ENCODE results near the gene RBSN.

Gene RBSN

GRCh38 chr3:15056676-15057404 lies 42.1 kb downstream of the RBSN start:
- no peak for DNase-seq

DNA sequence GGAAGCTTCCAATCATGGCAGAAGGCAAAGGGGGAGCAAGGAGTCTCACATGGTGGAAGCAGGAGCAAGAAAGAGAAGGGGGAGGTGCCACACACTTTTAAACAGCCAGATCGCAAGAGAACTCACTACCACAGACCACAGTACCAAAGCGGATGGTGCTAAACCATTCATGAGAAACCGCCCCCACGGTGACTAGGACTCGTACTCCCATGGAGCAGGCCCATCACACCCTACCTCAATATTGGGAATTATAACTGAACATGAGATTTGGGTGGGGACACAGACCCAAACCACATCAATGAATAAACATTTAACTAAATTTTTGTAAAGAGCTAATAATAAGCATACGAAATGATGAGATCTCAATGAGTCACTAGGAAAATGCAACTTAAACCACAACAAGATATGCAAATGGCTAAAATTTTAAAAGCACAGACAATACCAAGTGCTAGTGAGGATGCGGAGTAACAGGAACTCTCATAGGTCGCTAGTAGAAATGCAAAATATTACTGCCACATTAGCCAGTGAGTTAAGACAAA lies 43.9 kb downstream of the RBSN start:
- peak; percentile 52 to 55 for DNase-seq

DNA sequence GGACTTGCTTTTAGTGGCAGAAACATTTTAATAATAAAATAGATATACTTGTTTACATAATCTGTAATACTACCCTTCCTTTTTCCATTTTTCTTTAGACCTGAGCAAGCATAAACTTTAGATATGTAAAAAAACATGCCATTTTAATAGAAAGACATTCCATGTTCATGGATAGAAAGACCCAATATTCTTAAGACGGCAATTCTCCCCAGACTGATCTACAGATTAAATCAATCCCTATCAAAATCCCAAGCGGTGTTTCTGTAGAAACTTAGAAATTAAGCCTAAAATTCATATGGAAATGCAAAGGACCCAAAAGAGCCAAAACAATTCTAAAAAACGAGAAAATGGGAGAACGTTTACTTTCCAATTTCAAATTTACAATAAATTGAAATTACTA lies 45.4 kb downstream of the RBSN start:
- no peak for DNase-seq

DNA sequence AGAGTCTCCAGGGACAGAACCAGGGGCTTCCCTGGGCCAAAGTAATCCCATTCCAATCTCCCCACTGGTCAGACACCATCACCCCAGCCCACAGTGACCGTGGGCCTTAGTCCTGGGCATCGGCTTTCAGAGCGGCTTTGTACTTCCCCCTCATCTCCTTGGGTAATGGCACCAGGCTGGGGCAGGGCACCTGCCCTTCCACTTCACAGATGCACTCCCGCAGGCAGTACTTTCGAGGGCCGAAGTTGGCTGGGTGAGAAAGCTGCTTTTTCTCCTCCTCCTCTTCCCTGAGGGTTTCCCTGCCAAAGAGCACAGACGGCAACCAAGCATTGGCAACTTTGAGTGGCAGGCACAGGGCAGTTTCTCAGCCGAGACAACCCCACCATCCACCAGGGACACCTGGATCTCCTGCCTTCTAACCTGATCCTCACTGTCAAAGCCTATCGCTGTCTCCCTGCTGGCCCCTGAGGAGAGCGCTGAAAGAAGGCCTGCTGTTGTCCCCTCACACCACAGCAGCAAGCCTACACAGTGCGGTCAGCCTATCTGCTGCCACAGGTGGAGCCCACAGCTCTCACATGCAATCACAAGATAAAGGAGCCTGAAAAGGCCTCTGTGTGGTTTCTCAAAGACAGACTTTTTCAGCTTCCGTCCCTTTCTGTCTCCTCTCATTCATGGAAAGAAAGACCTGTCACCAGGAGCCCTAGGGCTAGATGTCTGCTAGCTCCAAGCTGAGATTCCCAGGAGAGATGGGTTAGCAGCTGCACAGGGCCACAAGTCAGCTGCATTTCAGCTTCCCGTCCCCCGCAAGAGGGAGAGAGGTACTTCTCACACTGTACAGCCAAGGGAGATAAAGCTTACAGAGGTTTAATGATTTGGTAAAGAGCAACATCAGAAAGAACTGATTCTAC lies 46.4 kb downstream of the RBSN start:
- DNase-seq = no peak

- DNase-seq = peak; percentile 23 to 39
Measured at GRCh38 chr3:15051531-15051930, 47.4 kb downstream of the RBSN start.

DNA sequence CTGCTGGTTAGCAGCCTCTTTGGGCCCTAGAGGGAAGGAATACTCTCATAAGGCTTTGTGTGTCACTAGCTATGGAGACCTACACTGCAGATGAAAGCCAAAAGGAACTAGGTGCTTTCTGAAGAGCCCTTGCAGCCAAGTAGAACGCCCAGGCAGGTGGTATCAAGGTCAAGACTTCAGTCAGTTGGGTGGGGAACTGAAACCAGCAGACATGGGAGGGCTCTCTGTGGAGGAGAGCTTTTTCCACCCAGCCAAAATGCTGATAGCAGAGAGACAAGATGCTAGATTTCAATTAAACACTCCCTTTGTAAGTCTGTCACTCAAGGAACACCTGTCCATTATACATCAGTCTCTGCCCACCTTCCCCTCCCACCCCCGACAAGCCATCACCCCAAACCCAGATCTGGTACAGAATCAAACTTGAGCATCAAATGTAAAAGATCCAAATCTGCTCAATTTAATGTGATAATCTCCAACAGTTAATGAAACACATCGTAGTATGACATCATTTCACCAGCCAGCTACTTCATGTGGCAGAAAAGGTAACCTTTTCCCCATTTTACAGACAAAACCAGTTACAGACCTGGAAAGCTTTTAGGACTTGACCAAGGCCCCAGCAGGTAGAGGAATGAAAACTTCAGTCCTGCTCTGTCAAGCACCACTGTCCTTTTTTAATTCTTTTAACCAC lies 48.4 kb downstream of the RBSN start:
- DNase-seq = no peak

DNA sequence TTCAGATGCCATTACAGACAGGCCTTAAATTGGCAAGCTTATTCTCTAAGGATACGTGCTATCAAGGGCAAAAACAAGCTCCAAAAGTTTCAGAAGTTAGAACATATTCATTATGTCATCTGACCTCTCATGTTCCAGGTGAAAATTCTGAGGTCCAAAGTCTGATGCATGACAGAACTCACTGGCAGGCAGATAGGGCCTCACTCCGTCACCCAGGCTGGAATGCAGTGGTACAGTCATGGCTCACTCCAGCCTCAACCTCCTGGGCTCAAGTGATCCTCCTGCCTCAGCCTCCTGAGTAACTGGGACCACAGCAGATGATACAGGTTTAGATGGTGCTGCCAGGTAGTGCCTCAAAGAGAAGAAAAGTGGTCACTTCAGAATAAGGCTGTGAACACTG lies 49.4 kb downstream of the RBSN start:
- DNase-seq = no peak

DNA sequence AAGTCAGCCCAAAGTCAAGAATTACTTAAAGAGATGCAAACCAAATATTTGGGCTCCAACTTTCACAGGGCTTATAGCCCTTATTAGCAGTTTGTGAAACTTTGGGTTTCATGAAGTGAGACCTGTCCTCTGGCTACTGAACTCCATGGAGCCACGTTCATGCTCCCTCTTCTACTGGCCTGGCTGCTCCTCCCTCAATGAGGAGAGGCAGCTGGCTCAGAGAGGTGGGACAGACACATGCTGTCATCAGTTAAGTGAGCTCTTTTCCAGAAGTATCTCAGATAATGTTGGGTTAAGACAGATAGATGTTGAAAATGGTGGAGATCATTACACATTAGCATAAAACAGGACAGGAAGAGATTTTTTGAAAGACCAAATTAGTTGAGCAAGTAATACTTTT lies 53.3 kb downstream of the RBSN start:
- no peak for DNase-seq

DNA sequence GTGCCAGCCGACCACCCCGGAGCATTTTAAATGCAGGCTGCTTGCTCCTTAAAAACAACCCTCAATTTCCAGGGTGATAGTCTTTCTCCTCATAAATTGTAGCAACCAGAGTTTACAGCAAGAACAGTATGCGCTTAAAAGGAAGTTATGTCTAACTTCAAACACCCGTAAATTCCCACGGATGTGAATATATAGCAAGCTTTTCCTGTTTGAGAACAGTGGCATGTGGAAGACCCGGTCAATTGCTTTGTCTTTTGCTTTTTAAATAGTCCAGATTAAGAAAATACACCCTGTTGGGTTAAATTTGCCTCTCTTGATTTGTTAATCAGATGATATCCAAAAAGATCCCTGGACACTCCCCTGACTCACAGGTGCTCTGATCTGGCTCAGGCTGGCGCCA lies 54.6 kb downstream of the RBSN start:
- no peak for DNase-seq

DNA sequence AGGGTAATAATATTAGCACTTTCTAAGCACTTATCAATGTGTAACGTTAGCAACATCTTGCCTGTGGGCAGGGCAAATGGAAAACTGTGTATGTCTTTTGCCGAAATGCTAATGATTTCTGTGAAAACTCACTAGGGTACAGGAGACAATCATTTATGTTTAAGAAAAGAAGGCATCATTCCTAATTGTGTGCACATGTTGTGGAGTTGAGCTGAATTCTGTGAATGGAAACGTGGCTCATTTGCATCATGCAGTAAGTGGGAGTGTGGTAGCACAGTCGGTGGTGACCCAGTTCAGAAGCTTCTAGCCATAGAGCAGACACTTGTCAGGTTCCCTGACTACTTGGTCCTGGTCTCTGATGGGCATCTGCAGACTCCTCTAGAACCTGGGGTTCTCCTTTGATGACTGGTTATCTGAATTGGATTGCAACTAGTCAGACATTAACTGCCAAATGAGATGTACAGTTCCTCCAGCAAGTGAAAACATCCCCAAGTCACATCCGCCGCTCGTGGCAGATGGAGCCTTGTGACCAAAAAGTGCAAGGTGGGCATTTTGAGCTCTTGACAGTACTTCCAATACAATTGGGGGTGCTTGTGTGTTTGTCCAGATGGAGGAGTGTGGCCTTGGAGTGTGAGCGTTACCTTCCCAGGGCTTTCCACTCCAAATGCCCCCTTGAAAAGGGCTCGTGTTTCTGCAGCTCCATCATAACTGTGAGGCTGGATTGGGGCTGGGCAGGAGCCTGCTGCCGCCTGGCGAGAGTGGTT lies 55.4 kb downstream of the RBSN start:
- DNase-seq = no peak

DNA sequence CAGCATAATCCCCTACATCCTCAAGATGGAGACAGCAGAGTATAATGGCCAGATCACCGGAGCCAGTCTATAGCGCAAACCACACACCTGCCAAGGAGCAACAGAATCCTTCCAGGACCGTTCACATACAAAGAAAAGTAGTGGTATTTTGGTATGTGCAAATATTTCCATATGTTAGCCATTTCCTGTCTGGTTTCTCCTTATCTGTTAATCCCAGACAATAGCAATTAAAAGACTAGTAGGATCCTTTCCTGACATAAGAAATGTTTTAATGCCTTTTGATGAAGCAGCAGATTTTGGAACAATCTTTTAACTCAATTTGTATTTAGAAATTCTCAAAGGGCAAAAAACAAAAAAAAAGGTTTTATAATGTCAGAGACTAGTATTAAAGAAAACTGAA lies 56.0 kb downstream of the RBSN start:
- DNase-seq = no peak

DNA sequence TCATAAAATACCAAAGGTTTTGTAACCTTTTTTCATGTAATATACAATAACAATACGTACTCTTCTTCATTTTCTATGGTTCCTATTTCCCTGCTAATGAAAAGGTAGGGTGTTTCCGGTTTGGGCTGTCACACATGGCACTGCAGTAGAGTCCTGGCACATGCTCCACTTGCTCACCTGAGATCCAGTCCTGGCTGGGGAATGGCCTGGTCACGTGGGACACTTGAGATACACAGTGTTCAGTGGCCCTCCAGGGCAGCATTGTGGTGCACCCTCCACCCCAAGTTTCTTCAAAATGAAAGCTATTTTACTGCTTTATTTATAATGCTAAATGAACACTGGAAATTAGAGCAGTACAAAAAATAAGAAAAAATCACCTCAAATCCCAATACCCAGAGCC lies 57.0 kb downstream of the RBSN start:
- no peak for DNase-seq

DNA sequence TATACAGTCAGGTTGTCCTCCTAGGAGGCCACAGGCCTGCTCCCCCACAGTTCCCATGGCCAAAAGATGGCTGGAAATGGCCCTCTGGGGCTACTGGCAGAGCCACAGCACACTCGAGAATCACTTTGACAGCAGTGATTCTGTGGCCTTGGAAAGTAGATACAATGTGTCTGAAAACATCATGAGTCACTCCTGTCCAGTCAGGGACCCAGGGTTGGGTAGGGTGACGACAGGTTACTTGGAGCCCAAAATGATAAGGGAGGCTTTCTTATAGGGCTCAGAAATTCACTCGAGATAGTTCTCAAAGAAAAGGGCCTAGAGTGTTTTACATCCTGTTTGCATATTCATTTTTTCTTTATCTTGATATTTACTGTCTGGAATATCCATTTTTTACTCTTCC lies 58.1 kb downstream of the RBSN start:
- DNase-seq = no peak

- no peak for DNase-seq
Measured at GRCh38 chr3:15038306-15038705, 60.6 kb downstream of the RBSN start.

DNA sequence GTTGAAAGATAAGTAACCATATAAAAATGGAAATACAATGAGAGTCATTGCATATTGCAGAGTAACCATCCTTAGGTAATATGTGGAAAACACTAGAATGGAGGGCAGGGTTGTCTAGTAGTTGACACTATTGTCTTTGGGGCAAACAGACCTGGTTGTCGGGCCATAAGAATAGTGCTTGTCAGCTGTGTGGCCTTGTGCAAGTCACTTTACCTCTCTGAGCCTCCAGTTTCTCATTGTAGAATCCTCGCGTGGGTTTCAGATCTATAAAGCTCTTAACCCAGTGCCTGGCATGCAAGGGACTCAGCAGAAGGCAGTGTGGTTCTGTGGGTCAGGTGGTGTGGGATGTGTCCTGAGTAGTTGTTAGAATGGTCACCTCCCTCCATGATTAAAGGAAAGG lies 65.8 kb downstream of the RBSN start:
- DNase-seq = no peak

DNA sequence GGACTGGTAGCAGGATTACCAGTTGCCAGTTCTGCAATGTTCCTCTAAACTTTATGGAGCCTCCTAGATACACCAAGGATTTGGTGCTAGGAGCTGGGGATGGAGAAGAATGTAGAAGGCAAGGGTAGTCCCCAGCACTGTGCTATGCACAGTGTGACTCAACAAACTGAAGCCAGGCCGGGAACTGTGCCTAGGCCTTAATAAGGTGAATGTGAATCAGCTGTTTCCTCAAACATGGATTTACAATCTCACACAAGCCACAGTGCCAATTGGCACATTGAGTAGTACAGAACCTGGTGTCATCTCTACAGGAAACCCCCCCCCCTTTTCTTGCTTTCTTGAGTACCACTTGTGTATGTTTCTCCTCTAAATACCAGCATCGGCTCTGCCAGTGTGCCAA lies 66.3 kb downstream of the RBSN start:
- no peak for DNase-seq

- no peak for DNase-seq
Measured at GRCh38 chr3:15029625-15030024, 69.3 kb downstream of the RBSN start.

- no peak for DNase-seq
Measured at GRCh38 chr3:15023719-15024118, 75.2 kb downstream of the RBSN start.

DNA sequence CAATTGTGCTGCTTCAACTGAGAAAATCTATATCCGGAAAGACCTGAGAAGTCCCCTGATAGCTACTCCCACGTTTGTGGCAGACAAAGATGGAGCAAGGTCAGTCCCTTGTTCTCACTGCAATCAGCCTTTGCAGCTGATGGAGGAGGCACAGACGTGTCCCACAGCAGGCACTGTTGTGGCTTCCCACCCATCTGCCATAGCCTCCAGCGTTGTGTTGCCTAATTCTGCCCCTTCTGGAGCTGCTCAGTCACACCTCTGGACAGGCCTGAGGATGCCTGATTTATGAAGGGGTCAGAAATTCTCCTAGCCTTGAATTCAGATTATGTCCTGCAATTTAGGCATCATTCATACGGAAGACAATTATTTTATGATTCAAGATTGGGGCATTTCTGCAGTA lies 75.7 kb downstream of the RBSN start:
- no peak for DNase-seq
